ENCODE results near the gene CD47. TPM values are rescaled to one million over a fixed set of nuclear protein-coding genes. Genes with fewer than 3 reads are reported as not detected.
A peak's percentile ranks its signal among the peaks of the same experiment; 100 is the strongest.

The CD47 gene
- total RNA-seq, 1 donor from 2014 or later = 46.2 TPM

DNA sequence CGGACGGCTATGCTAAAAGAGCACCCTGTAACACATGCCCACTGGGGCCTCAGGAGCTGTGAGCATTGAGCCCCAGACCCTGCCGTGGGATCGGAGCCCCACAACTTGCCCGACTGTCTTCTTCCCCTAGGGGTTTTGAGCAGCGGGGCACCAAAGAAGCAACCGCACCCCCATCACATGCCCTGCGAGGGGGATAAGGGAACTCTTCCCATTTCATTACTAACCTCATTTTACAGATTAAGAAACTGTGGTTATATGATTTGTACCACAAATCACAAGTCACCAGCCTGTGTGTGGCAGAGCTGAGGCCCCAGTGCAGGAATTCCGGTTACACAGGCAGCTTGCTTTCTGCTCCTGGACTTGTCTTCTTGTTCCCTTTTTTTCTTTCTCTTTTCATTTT lies 86.2 kb downstream of the CD47 start:
- no peak for ATAC-seq (ENCODE audit: poor library complexity)
- intact Hi-C loops (cut with DNase I) = no loop called here
- no peak for DNase-seq

DNA sequence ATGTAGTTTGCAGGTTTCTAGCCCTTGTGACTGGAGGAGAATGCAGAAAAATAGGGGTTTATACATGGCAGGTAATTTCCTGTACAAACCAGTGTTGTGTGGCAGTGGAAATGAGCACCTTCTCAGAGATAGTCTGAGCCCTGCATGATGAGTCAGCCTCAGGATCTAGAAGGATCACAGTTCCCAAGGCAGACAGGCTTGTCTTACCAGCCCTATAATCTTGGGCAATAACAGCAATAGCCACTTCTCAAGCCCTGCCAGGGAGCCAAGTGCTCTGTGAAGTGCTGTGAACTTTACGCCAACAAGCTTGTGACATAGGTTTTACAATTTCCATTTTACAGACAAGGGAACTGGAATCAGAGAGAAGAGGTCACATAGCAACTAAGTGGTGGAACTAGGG lies 89.4 kb downstream of the CD47 start:
- ATAC-seq (ENCODE audit: poor library complexity) = peak; percentile 41
- intact Hi-C loops (cut with DNase I) = no loop called here
- no peak for DNase-seq

DNA sequence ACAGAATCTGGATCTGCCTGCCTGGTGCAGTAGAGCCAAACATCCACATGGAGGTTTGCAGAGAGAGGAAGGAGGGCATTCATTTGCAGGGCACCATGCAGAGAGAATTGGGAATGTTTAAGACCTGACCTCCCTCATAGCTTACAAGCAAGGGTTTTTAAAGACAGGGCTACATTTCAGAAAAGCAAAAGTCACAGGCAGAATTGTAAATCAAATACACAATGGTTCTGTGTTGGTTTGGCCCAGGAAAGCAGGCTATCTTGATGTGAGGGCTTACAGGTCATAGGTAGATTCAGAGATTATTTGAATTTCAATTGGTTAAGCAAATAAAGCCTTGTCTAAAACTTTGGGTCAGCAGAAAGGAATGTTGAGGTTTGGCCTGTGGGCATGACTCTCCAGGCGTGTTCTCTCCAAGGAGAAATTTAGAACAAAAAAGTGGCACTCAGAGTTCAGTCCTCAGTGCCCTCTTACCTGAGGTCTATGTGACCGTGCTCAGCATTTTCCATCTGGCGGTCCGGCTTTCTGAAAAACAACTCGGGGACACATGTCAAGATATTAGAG lies 91.5 kb downstream of the CD47 start:
- ATAC-seq (ENCODE audit: poor library complexity) (no peak), DNase-seq (no peak)
- intact Hi-C loops (cut with DNase I) = no loop called here

DNA sequence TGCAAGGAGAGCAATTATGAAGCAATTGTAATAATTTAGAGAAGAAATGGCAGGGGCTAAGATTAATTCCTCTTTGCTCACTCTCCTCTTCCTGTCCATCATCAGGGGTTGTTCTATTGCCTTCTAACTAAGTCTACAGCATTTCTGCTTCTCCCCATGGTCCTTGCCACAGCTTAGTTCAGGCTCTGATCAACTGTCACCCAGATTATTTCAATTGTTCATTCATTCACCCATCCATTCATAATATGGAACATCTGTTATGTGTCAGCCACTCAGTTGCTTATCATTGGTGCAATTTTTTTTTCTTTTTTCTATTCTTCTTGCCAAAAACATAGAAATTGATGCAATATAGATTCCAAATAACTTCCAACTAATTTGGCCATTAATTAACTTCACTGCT lies 93.2 kb downstream of the CD47 start:
- intact Hi-C loops (cut with DNase I) = no loop called here
- ATAC-seq (ENCODE audit: poor library complexity) = no peak

DNA sequence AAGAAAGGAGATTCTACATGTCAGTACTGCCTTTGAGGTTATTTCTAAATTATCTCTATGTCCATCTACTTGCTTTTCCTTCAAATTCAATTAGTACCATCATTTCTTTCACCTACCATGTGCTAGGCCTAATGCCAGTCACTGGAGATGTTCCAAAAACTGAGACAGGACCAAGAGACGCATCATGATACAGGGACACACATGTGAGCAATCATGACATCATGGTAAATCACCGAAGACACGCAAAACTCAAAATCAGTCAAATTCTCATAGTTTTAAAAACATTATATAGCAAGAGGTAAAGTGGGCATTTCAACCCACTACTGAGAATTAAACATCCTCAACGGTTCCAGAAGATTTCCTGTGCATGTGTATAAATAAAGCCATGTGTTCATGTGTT lies 95.0 kb downstream of the CD47 start:
- ATAC-seq (ENCODE audit: poor library complexity) (no peak), DNase-seq (no peak)
- intact Hi-C loops (cut with DNase I) = no loop called here

More for the DNA sequence above, 93.2 kb downstream of the CD47 start:
- no peak for DNase-seq

DNA sequence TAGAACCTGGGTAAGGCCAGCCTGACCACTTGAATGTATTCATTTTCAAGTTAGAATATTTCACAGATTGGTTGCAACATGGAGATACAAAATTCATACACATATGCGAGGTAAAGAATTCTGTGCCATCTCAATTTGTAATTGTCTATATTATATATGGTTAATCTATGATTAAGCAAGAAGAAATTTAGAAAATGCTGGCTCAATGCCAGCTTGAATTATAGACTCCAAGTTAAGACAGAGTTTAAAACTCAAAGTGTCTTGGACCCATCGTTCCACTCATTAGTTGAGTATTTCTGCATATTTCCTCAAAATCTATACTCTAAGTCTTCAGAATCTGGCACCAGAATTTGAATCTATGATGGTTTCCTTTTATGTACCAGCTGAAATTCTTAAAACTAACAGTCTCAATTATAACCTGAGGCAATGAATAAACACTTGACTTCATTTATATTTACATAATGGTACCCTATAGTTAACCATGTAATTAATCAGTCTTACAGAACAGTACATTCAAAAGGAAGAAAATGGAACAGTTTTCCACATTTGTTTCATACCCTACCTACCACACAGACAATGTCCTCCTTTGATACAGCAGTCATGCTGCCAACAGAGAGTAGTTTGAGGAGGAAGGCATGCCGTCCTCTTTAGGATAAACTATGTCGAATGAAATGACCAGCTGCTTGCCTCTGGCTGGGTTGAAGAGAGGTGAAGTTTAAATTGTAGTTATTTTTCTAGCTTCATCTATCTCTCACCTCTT lies 95.7 kb downstream of the CD47 start:
- intact Hi-C loops (cut with DNase I) = no loop called here
- no peak for DNase-seq
- ATAC-seq (ENCODE audit: poor library complexity) = no peak

DNA sequence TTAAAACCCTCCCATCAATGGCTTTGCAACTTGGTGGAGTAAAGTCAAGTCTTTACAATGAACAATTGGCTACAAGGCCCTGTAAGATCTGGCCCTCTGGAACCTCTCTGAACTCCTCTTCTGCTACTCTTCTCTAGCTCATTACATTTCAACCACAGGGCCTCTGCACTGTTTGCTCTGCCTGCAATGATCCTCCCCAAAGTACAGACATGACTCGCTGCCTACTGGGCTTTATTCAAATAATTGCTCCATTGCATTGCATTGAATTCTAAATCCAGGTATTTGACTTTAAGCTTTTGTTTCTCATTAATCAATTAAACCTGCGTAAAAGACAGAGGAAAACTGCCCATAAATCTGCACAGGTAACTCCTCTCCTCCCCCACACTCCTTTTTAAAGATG lies 96.7 kb downstream of the CD47 start:
- intact Hi-C loops (cut with DNase I) = no loop called here
- ATAC-seq (ENCODE audit: poor library complexity) (no peak), DNase-seq (no peak)

DNA sequence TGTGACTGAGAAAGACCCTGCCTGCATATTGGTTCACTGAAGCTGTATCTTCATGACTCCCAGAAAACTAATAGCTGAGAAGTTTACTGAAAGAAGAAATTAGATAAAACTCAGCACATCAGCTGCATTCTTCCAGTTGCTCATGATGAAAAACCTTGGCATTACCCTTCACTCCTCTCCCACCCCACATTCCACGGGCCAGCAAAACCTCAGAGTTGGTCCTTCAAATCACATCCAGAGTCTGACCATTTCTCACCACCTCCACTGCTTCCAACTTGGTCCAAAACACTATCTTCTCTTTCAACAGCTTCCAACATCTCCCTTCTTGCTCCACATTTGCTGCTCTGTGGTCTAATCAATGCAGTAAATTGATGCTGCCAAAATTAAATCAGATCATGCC lies 97.1 kb downstream of the CD47 start:
- DNase-seq (no peak), ATAC-seq (ENCODE audit: poor library complexity) (no peak)
- intact Hi-C loops (cut with DNase I) = no loop called here

Other genes starting within 250 kb of the CD47 start
- gene IFT57, start 131.4 kb upstream of the CD47 start, total RNA-seq = 18.7 TPM
- gene HHLA2, start 205.5 kb upstream of the CD47 start, total RNA-seq = not detected

Measured in Right ventricle myocardium superior (tissue), 1 donor.